ENCODE results near the gene APOF.

APOF gene

DNA sequence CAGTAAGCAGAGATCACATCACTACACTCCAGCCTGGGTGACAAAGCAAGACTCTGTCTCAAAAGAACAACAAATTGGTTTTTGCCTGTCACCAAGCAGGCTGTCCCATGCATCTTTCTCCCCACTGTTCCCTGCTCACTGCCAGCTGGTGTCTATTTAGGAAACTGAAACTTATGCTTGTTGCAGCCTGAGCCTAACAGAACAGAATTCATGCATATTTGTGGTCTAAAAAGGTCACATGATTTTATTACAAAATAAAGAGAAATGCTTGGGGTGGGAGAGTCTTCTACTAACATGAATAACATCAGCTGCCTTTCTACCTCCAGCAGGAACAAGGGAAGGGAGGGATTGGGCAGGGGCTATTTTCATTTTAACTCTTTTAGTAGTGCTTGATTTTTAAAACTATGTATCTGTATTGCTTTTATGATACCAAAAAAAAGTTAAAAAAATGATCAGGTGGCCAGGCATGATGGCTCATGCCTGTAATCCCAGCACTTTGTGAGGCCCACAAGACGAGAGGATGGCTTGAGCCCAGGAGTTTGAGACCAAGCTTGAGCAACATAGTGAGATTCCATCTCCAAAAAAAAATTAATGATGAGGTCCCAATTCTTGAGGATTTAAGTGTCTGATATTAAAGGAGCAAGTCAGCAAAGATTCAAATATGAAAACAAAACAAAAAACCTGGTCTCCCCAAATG lies 3.7 kb downstream of the APOF start:
- Histone ChIP-seq H3K14ac (ENCODE audit: low read length in 2 of 2) (no peak overlapping the region), H3K9ac (ENCODE audit: low read length) (peak overlapping the region; percentile 98), H3K4me2 (ENCODE audit: low read length, poor library complexity, severe bottlenecking) (peak overlapping the region; percentile 67), H3K4ac (ENCODE audit: low read depth in 1 of 2, low read length in 2 of 2) (no peak overlapping the region), H3K36me3 (ENCODE audit: control insufficient read depth in 1 of 2, insufficient read depth in 2 of 2, low read depth in 1 of 2, low read length in 2 of 2) (peaks cover 24 to 34% of the 10 kb centered on the region in 2 experiments), H3K27me3 (ENCODE audit: control insufficient read depth in 1 of 2, insufficient read depth in 1 of 2, low read length in 2 of 2) (no peaks in the 10 kb centered on the region), H3K4me1 (ENCODE audit: control insufficient read depth, insufficient read depth, low read depth, low read length) (peaks cover 2% of the 10 kb centered on the region), H3K9me3 (ENCODE audit: control insufficient read depth, low read length) (no peaks in the 10 kb centered on the region), H2BK15ac (ENCODE audit: low read depth, poor library complexity, severe bottlenecking) (no peak overlapping the region), H2BK120ac (ENCODE audit: low read depth, low read length) (no peak overlapping the region), H2AK5ac (ENCODE audit: low read length, severe bottlenecking) (no peak overlapping the region), H3K18ac (ENCODE audit: low read depth in 1 of 2, low read length in 2 of 2) (no peak overlapping the region), H3K23ac (ENCODE audit: low read length in 2 of 2) (peak overlapping the region in 1 of 2 experiments; percentile 48), H4K8ac (ENCODE audit: low read length) (no peak overlapping the region), H3K4me3 (ENCODE audit: insufficient read depth in 1 of 2, low read depth in 1 of 2, low read length in 2 of 2) (peak overlapping the region; percentile 43 to 96), H3K27ac (ENCODE audit: low read length, poor library complexity, severe bottlenecking) (peak overlapping the region; percentile 86), H2AFZ (ENCODE audit: low read depth, low read length) (no peak overlapping the region), H2BK5ac (ENCODE audit: low read depth, low read length, poor library complexity, severe bottlenecking) (no peak overlapping the region), H4K91ac (ENCODE audit: low read length) (no peak overlapping the region), H3K79me1 (replicated peaks; ENCODE audit: low read length, poor library complexity, severe bottlenecking) (peaks cover 22% of the 10 kb centered on the region), H2BK12ac (ENCODE audit: low read length in 2 of 2) (no peak overlapping the region)
- WGBS, result 20% methylated on average over 1 of the region's 1 CpG
- DNase-seq, result peak; percentile 93

DNA sequence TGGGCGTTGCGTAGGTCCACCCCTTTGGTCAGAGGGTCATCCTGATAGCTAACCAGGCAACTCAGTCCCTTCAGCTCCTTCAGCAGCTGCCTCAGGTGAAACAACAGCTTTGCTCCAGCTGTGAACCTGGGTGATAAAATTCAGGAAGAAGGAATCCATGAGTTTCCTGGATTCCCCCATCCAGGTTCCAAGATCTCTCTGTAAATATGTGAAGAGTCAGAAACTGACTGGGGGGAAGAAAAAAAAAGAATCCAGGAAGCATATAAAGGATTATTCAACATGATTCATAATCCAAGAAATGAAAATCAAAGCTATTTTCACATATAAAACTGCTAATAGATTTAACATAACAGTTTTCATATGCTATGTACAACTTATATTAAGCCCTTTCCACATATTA lies 11.3 kb downstream of the APOF start:
- 100% methylated on average over 2 of the region's 2 CpGs for WGBS
- Histone ChIP-seq H3K18ac (ENCODE audit: low read depth in 1 of 2, low read length in 2 of 2) (no peak overlapping the region), H3K79me1 (replicated peaks; ENCODE audit: low read length, poor library complexity, severe bottlenecking) (peaks cover 38% of the 10 kb centered on the region), H2BK12ac (ENCODE audit: low read length in 2 of 2) (no peak overlapping the region), H2BK5ac (ENCODE audit: low read depth, low read length, poor library complexity, severe bottlenecking) (no peak overlapping the region), H3K36me3 (ENCODE audit: control insufficient read depth in 1 of 2, insufficient read depth in 2 of 2, low read depth in 1 of 2, low read length in 2 of 2) (peaks cover 77 to 96% of the 10 kb centered on the region in 2 experiments), H3K9me3 (ENCODE audit: control insufficient read depth, low read length) (no peaks in the 10 kb centered on the region), H3K4me3 (ENCODE audit: insufficient read depth in 1 of 2, low read depth in 1 of 2, low read length in 2 of 2) (no peak overlapping the region), H3K23ac (ENCODE audit: low read length in 2 of 2) (no peak overlapping the region), H4K8ac (ENCODE audit: low read length) (no peak overlapping the region), H3K4ac (ENCODE audit: low read depth in 1 of 2, low read length in 2 of 2) (no peak overlapping the region), H4K91ac (ENCODE audit: low read length) (no peak overlapping the region), H3K4me2 (ENCODE audit: low read length, poor library complexity, severe bottlenecking) (no peak overlapping the region), H3K9ac (ENCODE audit: low read length) (no peak overlapping the region), H3K27me3 (ENCODE audit: control insufficient read depth in 1 of 2, insufficient read depth in 1 of 2, low read length in 2 of 2) (no peaks in the 10 kb centered on the region), H2AK5ac (ENCODE audit: low read length, severe bottlenecking) (no peak overlapping the region), H3K27ac (ENCODE audit: low read length, poor library complexity, severe bottlenecking) (no peak overlapping the region), H2AFZ (ENCODE audit: low read depth, low read length) (no peak overlapping the region), H2BK120ac (ENCODE audit: low read depth, low read length) (no peak overlapping the region), H2BK15ac (ENCODE audit: low read depth, poor library complexity, severe bottlenecking) (no peak overlapping the region), H3K4me1 (ENCODE audit: control insufficient read depth, insufficient read depth, low read depth, low read length) (no peaks in the 10 kb centered on the region), H3K14ac (ENCODE audit: low read length in 2 of 2) (no peak overlapping the region)
- no peak for DNase-seq

DNA sequence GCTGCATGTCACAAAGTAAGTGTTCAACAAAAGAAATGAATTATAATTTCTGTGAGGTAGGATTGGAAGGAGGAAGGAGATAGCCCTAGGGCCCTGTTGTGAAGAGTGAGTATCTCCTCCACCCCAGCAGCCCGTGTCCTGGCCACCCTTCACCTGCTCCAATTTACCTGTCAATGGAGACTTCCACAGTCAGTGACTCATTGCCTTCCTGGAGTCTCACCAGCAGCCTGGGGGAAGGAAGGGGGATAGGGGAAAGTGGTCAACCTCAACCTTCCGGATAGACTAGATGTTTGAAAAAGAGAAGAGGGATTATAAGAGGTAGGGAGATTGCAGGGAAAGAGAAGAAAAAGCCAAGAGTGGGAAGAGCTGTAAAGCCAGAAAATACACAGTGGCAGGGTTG lies 12.0 kb downstream of the APOF start:
- Histone ChIP-seq H3K18ac (ENCODE audit: low read depth in 1 of 2, low read length in 2 of 2) (no peak overlapping the region), H4K8ac (ENCODE audit: low read length) (no peak overlapping the region), H3K4me1 (ENCODE audit: control insufficient read depth, insufficient read depth, low read depth, low read length) (no peaks in the 10 kb centered on the region), H3K27ac (ENCODE audit: low read length, poor library complexity, severe bottlenecking) (no peak overlapping the region), H3K27me3 (ENCODE audit: control insufficient read depth in 1 of 2, insufficient read depth in 1 of 2, low read length in 2 of 2) (no peaks in the 10 kb centered on the region), H3K79me1 (replicated peaks; ENCODE audit: low read length, poor library complexity, severe bottlenecking) (peaks cover 31% of the 10 kb centered on the region), H3K4ac (ENCODE audit: low read depth in 1 of 2, low read length in 2 of 2) (no peak overlapping the region), H3K4me2 (ENCODE audit: low read length, poor library complexity, severe bottlenecking) (no peak overlapping the region), H2BK12ac (ENCODE audit: low read length in 2 of 2) (no peak overlapping the region), H4K91ac (ENCODE audit: low read length) (no peak overlapping the region), H3K9me3 (ENCODE audit: control insufficient read depth, low read length) (no peaks in the 10 kb centered on the region), H3K14ac (ENCODE audit: low read length in 2 of 2) (no peak overlapping the region), H3K23ac (ENCODE audit: low read length in 2 of 2) (no peak overlapping the region), H2AK5ac (ENCODE audit: low read length, severe bottlenecking) (no peak overlapping the region), H3K36me3 (ENCODE audit: control insufficient read depth in 1 of 2, insufficient read depth in 2 of 2, low read depth in 1 of 2, low read length in 2 of 2) (peaks cover 76 to 96% of the 10 kb centered on the region in 2 experiments), H2AFZ (ENCODE audit: low read depth, low read length) (no peak overlapping the region), H2BK5ac (ENCODE audit: low read depth, low read length, poor library complexity, severe bottlenecking) (no peak overlapping the region), H2BK120ac (ENCODE audit: low read depth, low read length) (no peak overlapping the region), H3K4me3 (ENCODE audit: insufficient read depth in 1 of 2, low read depth in 1 of 2, low read length in 2 of 2) (no peak overlapping the region), H3K9ac (ENCODE audit: low read length) (no peak overlapping the region), H2BK15ac (ENCODE audit: low read depth, poor library complexity, severe bottlenecking) (no peak overlapping the region)
- 89% methylated on average over 1 of the region's 2 CpGs for WGBS
- no peak for DNase-seq

DNA sequence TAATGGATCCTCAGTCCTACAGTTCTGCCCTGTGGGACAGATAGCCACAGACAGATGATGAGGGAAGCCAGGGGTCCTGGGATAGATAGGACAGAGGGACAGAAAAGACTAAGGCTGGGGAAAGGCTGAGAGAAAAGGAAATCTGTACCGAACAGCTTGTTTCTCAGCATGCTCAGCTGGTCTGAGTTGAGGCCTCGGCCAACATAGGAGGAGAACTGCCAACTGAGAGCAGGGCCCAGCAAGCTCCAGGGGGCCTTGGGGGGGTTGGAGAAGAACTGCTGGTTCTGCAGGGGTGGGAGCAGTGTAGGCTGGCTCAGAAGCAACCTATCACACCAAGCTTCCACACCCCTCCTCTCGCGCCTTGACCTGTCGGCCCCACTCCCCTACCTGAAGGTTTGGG lies 13.9 kb downstream of the APOF start:
- Histone ChIP-seq H3K4me1 (ENCODE audit: control insufficient read depth, insufficient read depth, low read depth, low read length) (no peaks in the 10 kb centered on the region), H4K91ac (ENCODE audit: low read length) (no peak overlapping the region), H3K27ac (ENCODE audit: low read length, poor library complexity, severe bottlenecking) (no peak overlapping the region), H3K9me3 (ENCODE audit: control insufficient read depth, low read length) (no peaks in the 10 kb centered on the region), H3K14ac (ENCODE audit: low read length in 2 of 2) (no peak overlapping the region), H3K36me3 (ENCODE audit: control insufficient read depth in 1 of 2, insufficient read depth in 2 of 2, low read depth in 1 of 2, low read length in 2 of 2) (peaks cover 73 to 91% of the 10 kb centered on the region in 2 experiments), H3K18ac (ENCODE audit: low read depth in 1 of 2, low read length in 2 of 2) (no peak overlapping the region), H2BK12ac (ENCODE audit: low read length in 2 of 2) (no peak overlapping the region), H2BK15ac (ENCODE audit: low read depth, poor library complexity, severe bottlenecking) (no peak overlapping the region), H3K27me3 (ENCODE audit: control insufficient read depth in 1 of 2, insufficient read depth in 1 of 2, low read length in 2 of 2) (no peaks in the 10 kb centered on the region), H3K9ac (ENCODE audit: low read length) (no peak overlapping the region), H2BK120ac (ENCODE audit: low read depth, low read length) (no peak overlapping the region), H3K4ac (ENCODE audit: low read depth in 1 of 2, low read length in 2 of 2) (no peak overlapping the region), H3K4me3 (ENCODE audit: insufficient read depth in 1 of 2, low read depth in 1 of 2, low read length in 2 of 2) (no peak overlapping the region), H3K4me2 (ENCODE audit: low read length, poor library complexity, severe bottlenecking) (no peak overlapping the region), H3K79me1 (replicated peaks; ENCODE audit: low read length, poor library complexity, severe bottlenecking) (peaks cover 18% of the 10 kb centered on the region), H4K8ac (ENCODE audit: low read length) (no peak overlapping the region), H2AFZ (ENCODE audit: low read depth, low read length) (no peak overlapping the region), H2AK5ac (ENCODE audit: low read length, severe bottlenecking) (no peak overlapping the region), H2BK5ac (ENCODE audit: low read depth, low read length, poor library complexity, severe bottlenecking) (no peak overlapping the region), H3K23ac (ENCODE audit: low read length in 2 of 2) (no peak overlapping the region)
- 81% methylated on average over 3 of the region's 5 CpGs for WGBS
- no peak for DNase-seq

Measured in mesenchymal stem cell (in vitro differentiated cells and primary cell).